Ishikawa (cell line): ENCODE measurements around the gene DCTN4.

Experiments
- CEBPB ChIP-seq: IDR thresholded peaks from 2 replicates; pipeline ENCODE4 v1.6.1; 2012
- CREB1 ChIP-seq: IDR thresholded peaks from 2 replicates; pipeline ENCODE4 v1.6.1; 2012; ENCODE audit warnings: low read depth
- EGR1 ChIP-seq: IDR thresholded peaks from 2 replicates; pipeline ENCODE4 v1.6.1; 2012
- EP300 ChIP-seq: IDR thresholded peaks from 2 replicates; pipeline ENCODE4 v1.6.1; 2012; ENCODE audit warnings: borderline replicate concordance
- FOXM1 ChIP-seq: IDR thresholded peaks from 2 replicates; pipeline ENCODE4 v1.6.1; 2012; ENCODE audit warnings: low read depth, borderline replicate concordance
- MAX ChIP-seq: IDR thresholded peaks from 2 replicates; pipeline ENCODE4 v1.6.1; 2012
- NFIC ChIP-seq: IDR thresholded peaks from 2 replicates; pipeline ENCODE4 v1.6.1; 2012
- RAD21 ChIP-seq: IDR thresholded peaks from 2 replicates; pipeline ENCODE4 v1.6.1; 2012; ENCODE audit warnings: low read depth
- REST ChIP-seq: IDR thresholded peaks from 2 replicates; pipeline ENCODE4 v1.6.1; 2012; ENCODE audit warnings: low read depth, mild to moderate bottlenecking
- TAF1 ChIP-seq: IDR thresholded peaks from 2 replicates; pipeline ENCODE4 v1.6.1; 2012; ENCODE audit warnings: low read depth, mild to moderate bottlenecking
- TCF12 ChIP-seq: IDR thresholded peaks from 2 replicates; pipeline ENCODE4 v1.6.1; 2012; ENCODE audit warnings: low read depth
- TEAD4 ChIP-seq: IDR thresholded peaks from 2 replicates; pipeline ENCODE4 v1.6.1; 2012
- USF1 ChIP-seq: IDR thresholded peaks from 2 replicates; pipeline ENCODE4 v1.6.1; 2012
- YY1 ChIP-seq: IDR thresholded peaks from 2 replicates; pipeline ENCODE4 v1.6.1; 2012; ENCODE audit warnings: low read depth
- ZBTB7A ChIP-seq: IDR thresholded peaks from 2 replicates; pipeline ENCODE4 v1.6.1; 2012; ENCODE audit warnings: low read depth

DCTN4 gene

GRCh38 chr5:150758531-150759333 lies at the start of gene DCTN4:
DCTN4 (minus strand) TSS chr5:150759017; CDS start chr5:150758993, 24 bp downstream.
- TF ChIP-seq TCF12 (no peak; the same call in 1 of the 2 replicates), FOXM1 (no peak), REST (no peak), CREB1 (peak; percentile 86), USF1 (peak; percentile 100), RAD21 (no peak), CEBPB (no peak), EGR1 (no peak; the same call in 1 of the 2 replicates), MAX (peak; percentile 97), EP300 (no peak; the same call in 1 of the 2 replicates), TAF1 (peak; percentile 96), YY1 (peak; percentile 95), NFIC (no peak), TEAD4 (no peak), ZBTB7A (no peak)

GRCh38 chr5:150804388-150804787 lies 45.6 kb upstream of the DCTN4 start:
- TF ChIP-seq ZBTB7A (no peak), FOXM1 (no peak), TAF1 (no peak), TCF12 (no peak), CEBPB (no peak), MAX (no peak), RAD21 (no peak), TEAD4 (no peak), NFIC (no peak), CREB1 (no peak), REST (no peak), EP300 (no peak), YY1 (no peak), USF1 (no peak), EGR1 (no peak)

- peak; percentile 42; the same call in 1 of the 2 replicates for TF ChIP-seq RAD21
- TF ChIP-seq CEBPB, result no peak
- TF ChIP-seq EGR1, result no peak
Measured at GRCh38 chr5:150801117-150801927, 42.5 kb upstream of the DCTN4 start.

- TF ChIP-seq FOXM1, result no peak
- TF ChIP-seq MAX, result no peak
- no peak for TF ChIP-seq TCF12
- TF ChIP-seq YY1, result no peak
- TF ChIP-seq USF1, result no peak
- no peak for TF ChIP-seq REST
- TF ChIP-seq TAF1, result no peak
- TF ChIP-seq EP300, result no peak
- no peak for TF ChIP-seq ZBTB7A
- no peak for TF ChIP-seq RAD21
- no peak for TF ChIP-seq CEBPB
- no peak for TF ChIP-seq CREB1
- no peak for TF ChIP-seq TEAD4
Measured at GRCh38 chr5:150797384-150797783, 38.6 kb upstream of the DCTN4 start.
